Stimulated activated CD4-positive, alpha-beta T cell treated with anti-CD3 and anti-CD28 coated beads, TNF-alpha, amount 100 ng/mL, for 24 hours (primary cell): Measurements from ENCODE around the gene VDR.

Experiments
- DNase-seq, 3 experiments: peaks; one replicate each; pipeline ENCODE4 v3.0.0-alpha.2; 2020; ENCODE audit warnings: low read depth in 3 of 3

Gene VDR

GRCh38 chr12:47904713-47905709 is at the start of gene VDR:
Gene VDR (minus strand): TSS chr12:47904994. CDS start chr12:47879113, 25,881 bp downstream.
- DNase-seq: peak; percentile 36 to 70 (median 50)

GRCh38 chr12:47954058-47954457 is 49.3 kb upstream of the VDR start:
- no peak for DNase-seq

GRCh38 chr12:47950856-47951468 is 46.2 kb upstream of the VDR start:
- DNase-seq: no peak

GRCh38 chr12:47949441-47950341 is 44.9 kb upstream of the VDR start:
- peak in 1 of 3 experiments; percentile 55 for DNase-seq

GRCh38 chr12:47947341-47947740 is 42.5 kb upstream of the VDR start:
- DNase-seq: no peak

- no peak for DNase-seq
Measured at GRCh38 chr12:47946413-47947323, 41.9 kb upstream of the VDR start.

GRCh38 chr12:47945341-47945728 is 40.5 kb upstream of the VDR start:
- DNase-seq: no peak

GRCh38 chr12:47944685-47945340 is 40.0 kb upstream of the VDR start:
- DNase-seq: no peak

- DNase-seq: no peak
Measured at GRCh38 chr12:47943623-47944340, 39.0 kb upstream of the VDR start.

GRCh38 chr12:47942614-47943225 is 37.9 kb upstream of the VDR start:
- DNase-seq: no peak

- peak in 1 of 3 experiments; percentile 33 for DNase-seq
Measured at GRCh38 chr12:47941871-47942613, 37.2 kb upstream of the VDR start.

- DNase-seq: no peak
Measured at GRCh38 chr12:47941475-47941780, 36.6 kb upstream of the VDR start.

- no peak for DNase-seq
Measured at GRCh38 chr12:47940773-47941474, 36.1 kb upstream of the VDR start.

- no peak for DNase-seq
Measured at GRCh38 chr12:47939009-47939601, 34.3 kb upstream of the VDR start.

GRCh38 chr12:47938594-47938993 is 33.8 kb upstream of the VDR start:
- DNase-seq: no peak

- DNase-seq: no peak
Measured at GRCh38 chr12:47938093-47938492, 33.3 kb upstream of the VDR start.

GRCh38 chr12:47935184-47935583 is 30.4 kb upstream of the VDR start:
- no peak for DNase-seq

- DNase-seq: no peak
Measured at GRCh38 chr12:47931187-47931586, 26.4 kb upstream of the VDR start.
